ENCODE data around the gene IL17F.

GRCh38 chr6:52284131-52284459 lies 39.8 kb upstream of the IL17F start:
- TF ChIP-seq CTCF (IDR thresholded peaks at IDR 0.05) (no peak), POLR2AphosphoS5 (IDR thresholded peaks at IDR 0.05; ENCODE audit: low read depth, low read length) (no peak), REST (IDR thresholded peaks at IDR 0.05; ENCODE audit: insufficient read depth in 1 of 2, low read depth in 2 of 2, low read length in 1 of 2) (no peak), TCF7L2 (IDR thresholded peaks at IDR 0.05; ENCODE audit: low read depth, low read length) (no peak), SIN3A (IDR thresholded peaks at IDR 0.05; ENCODE audit: borderline replicate concordance, insufficient read depth, low read depth, low read length) (no peak)

Data from Panc1 (cell line).